HuH-7 (cell line): Measurements from ENCODE around the gene FGD2.
"Not testable (repeated sequence)": the region's sequence is repeated elsewhere in the genome, so short reads cannot be mapped to it uniquely, and the experiment has no call there.

Experiments
- DNase-seq: peaks from one replicate; pipeline ENCODE4 v3.0.0; 2011; ENCODE audit warnings: low spot score

The FGD2 gene

GRCh38 chr6:37039958-37040357 lies 34.5 kb downstream of the FGD2 start:
- DNase-seq = no peak

- no peak for DNase-seq
Observed at GRCh38 chr6:37041521-37041920, 36.1 kb downstream of the FGD2 start.

- no peak for DNase-seq
Observed at GRCh38 chr6:37042150-37042549, 36.7 kb downstream of the FGD2 start.

GRCh38 chr6:37043091-37043490 lies 37.6 kb downstream of the FGD2 start:
- DNase-seq = not testable (repeated sequence)

GRCh38 chr6:37047346-37047688 lies 41.9 kb downstream of the FGD2 start:
- DNase-seq = no peak

- no peak for DNase-seq
Observed at GRCh38 chr6:37047689-37048402, 42.4 kb downstream of the FGD2 start.

- no peak for DNase-seq
Observed at GRCh38 chr6:37048403-37048850, 43.0 kb downstream of the FGD2 start.

- DNase-seq = no peak
Observed at GRCh38 chr6:37048851-37049757, 43.6 kb downstream of the FGD2 start.

- no peak for DNase-seq
Observed at GRCh38 chr6:37049758-37050044, 44.2 kb downstream of the FGD2 start.

- no peak for DNase-seq
Observed at GRCh38 chr6:37050045-37050853, 44.8 kb downstream of the FGD2 start.

- DNase-seq = no peak
Observed at GRCh38 chr6:37050854-37051137, 45.3 kb downstream of the FGD2 start.

GRCh38 chr6:37051138-37052026 lies 45.9 kb downstream of the FGD2 start:
- peak; percentile 74 for DNase-seq

GRCh38 chr6:37052027-37052628 lies 46.7 kb downstream of the FGD2 start:
- DNase-seq = no peak

GRCh38 chr6:37053683-37054082 lies 48.2 kb downstream of the FGD2 start:
- no peak for DNase-seq

GRCh38 chr6:37054171-37054570 lies 48.7 kb downstream of the FGD2 start:
- DNase-seq = no peak

- DNase-seq = no peak
Observed at GRCh38 chr6:37054580-37054979, 49.1 kb downstream of the FGD2 start.

GRCh38 chr6:37056112-37056403 lies 50.6 kb downstream of the FGD2 start:
- DNase-seq = no peak

- no peak for DNase-seq
Observed at GRCh38 chr6:37056439-37057127, 51.1 kb downstream of the FGD2 start.

GRCh38 chr6:37057128-37057471 lies 51.6 kb downstream of the FGD2 start:
- DNase-seq = no peak

- DNase-seq = no peak
Observed at GRCh38 chr6:37057678-37058077, 52.2 kb downstream of the FGD2 start.

- no peak for DNase-seq
Observed at GRCh38 chr6:37058084-37058586, 52.7 kb downstream of the FGD2 start.
